ENCODE measurements around the gene HTR6. TPM values are rescaled to one million over a fixed set of nuclear protein-coding genes. Genes with fewer than 3 reads are reported as not detected.

Gene HTR6
- total and polyA plus RNA-seq, 2 of the 4 experiments (the other 2 are of a cell fraction) = not detected

DNA sequence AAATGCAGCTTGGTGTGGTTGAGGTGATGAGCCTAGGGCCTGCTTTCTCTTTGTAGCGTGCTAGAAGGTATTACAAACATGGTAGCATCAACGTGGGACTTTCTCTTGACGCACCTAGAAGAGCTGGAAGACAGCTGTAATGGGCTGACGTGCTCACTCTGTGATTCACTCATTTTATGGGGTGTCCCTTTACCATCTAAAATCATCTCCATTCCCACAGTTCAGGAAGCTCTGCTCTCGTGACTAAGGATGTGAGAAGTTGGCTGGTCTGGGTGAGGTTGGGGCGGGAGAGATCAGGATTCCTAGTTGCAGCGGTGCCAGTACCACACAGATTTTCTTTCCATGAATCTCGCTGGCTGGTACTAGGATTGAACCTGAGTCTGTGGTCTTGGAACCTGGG is 4.2 kb downstream of the HTR6 start:
- Histone ChIP-seq H4K20me1 (ENCODE audit: insufficient read depth, low read length) (no peaks in the 10 kb centered on the region), H3K23ac (ENCODE audit: low read depth, low read length) (no peak overlapping the region), H2BK5ac (ENCODE audit: low read depth, low read length, poor library complexity, severe bottlenecking) (no peak overlapping the region), H2BK15ac (ENCODE audit: low read depth, low read length) (no peak overlapping the region), H3K4me3 (ENCODE audit: insufficient read depth, low read depth, low read length) (no peak overlapping the region), H2AK5ac (ENCODE audit: low read depth, low read length) (no peak overlapping the region), H4K91ac (ENCODE audit: insufficient read depth, low read depth, low read length) (no peak overlapping the region), H2AK9ac (replicated peaks; ENCODE audit: low read depth, low read length, poor library complexity) (no peak overlapping the region), H3K9me3 (ENCODE audit: control insufficient read depth, insufficient read depth, low read length) (no peaks in the 10 kb centered on the region), H2BK120ac (ENCODE audit: low read depth, low read length) (no peak overlapping the region), H3K14ac (replicated peaks; ENCODE audit: low read depth, low read length) (no peak overlapping the region), H3K36me3 (ENCODE audit: control insufficient read depth, insufficient read depth, low read length) (no peaks in the 10 kb centered on the region), H3K4me1 (ENCODE audit: control insufficient read depth, insufficient read depth, low read length) (no peaks in the 10 kb centered on the region), H3K18ac (ENCODE audit: low read depth, low read length) (no peak overlapping the region), H3K27ac (ENCODE audit: insufficient read depth, low read length) (no peak overlapping the region), H3K9ac (ENCODE audit: low read depth, low read length) (no peak overlapping the region), H3K79me1 (ENCODE audit: low read depth in 1 of 2, low read length in 2 of 2) (no peaks in the 10 kb centered on the region), H4K8ac (ENCODE audit: low read depth in 2 of 2, low read length in 2 of 2) (no peak overlapping the region), H3K9me1 (ENCODE audit: insufficient read depth, low read length) (no peaks in the 10 kb centered on the region), H3K27me3 (ENCODE audit: control insufficient read depth, insufficient read depth, low read length) (peaks cover 66% of the 10 kb centered on the region), H2BK20ac (ENCODE audit: low read depth, low read length) (no peak overlapping the region), H4K5ac (ENCODE audit: low read depth, low read length) (no peak overlapping the region), H2AFZ (replicated peaks; ENCODE audit: low read length, poor library complexity) (no peak overlapping the region), H3K4me2 (ENCODE audit: low read depth, low read length) (no peak overlapping the region), H3K56ac (ENCODE audit: extremely low read depth, insufficient read depth, low read length) (no peak overlapping the region), H3K4ac (ENCODE audit: low read depth, low read length) (no peak overlapping the region)
- no TSS peak for BruUV-seq (replicated peaks)
- CTCF ChIA-PET = no interaction called here
- no peak for ATAC-seq (ENCODE audit: low read depth)
- DNase-seq = no peak
- in situ Hi-C loops (cut with MboI; ENCODE audit: low sequenced_read_pairs) (no loop called here), intact Hi-C loops (cut with micrococcal nuclease) (loop anchor here (10.0 kb wide), 1 partner anchor 216 kb away; the partner anchor contains the start of gene OTUD3), dilution Hi-C loops (cut with HindIII; ENCODE audit: low sequenced_read_pairs, unreplicated experiment) (no loop called here)
- WGBS, 2 experiments (ENCODE audit: extremely low coverage in 2 of 2, insufficient read length in 1 of 2) = no CpG with 5 or more reads among the region's 8 CpGs
- TF ChIP-seq, protein P1, sequence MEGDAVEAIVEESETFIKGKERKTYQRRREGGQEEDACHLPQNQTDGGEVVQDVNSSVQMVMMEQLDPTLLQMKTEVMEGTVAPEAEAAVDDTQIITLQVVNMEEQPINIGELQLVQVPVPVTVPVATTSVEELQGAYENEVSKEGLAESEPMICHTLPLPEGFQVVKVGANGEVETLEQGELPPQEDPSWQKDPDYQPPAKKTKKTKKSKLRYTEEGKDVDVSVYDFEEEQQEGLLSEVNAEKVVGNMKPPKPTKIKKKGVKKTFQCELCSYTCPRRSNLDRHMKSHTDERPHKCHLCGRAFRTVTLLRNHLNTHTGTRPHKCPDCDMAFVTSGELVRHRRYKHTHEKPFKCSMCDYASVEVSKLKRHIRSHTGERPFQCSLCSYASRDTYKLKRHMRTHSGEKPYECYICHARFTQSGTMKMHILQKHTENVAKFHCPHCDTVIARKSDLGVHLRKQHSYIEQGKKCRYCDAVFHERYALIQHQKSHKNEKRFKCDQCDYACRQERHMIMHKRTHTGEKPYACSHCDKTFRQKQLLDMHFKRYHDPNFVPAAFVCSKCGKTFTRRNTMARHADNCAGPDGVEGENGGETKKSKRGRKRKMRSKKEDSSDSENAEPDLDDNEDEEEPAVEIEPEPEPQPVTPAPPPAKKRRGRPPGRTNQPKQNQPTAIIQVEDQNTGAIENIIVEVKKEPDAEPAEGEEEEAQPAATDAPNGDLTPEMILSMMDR (conservative IDR thresholded peaks at IDR 0.05; ENCODE audit: low read depth, low read length) = no peak
- TF ChIP-seq, protein P2, sequence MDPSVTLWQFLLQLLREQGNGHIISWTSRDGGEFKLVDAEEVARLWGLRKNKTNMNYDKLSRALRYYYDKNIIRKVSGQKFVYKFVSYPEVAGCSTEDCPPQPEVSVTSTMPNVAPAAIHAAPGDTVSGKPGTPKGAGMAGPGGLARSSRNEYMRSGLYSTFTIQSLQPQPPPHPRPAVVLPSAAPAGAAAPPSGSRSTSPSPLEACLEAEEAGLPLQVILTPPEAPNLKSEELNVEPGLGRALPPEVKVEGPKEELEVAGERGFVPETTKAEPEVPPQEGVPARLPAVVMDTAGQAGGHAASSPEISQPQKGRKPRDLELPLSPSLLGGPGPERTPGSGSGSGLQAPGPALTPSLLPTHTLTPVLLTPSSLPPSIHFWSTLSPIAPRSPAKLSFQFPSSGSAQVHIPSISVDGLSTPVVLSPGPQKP (IDR thresholded peaks at IDR 0.05; ENCODE audit: borderline replicate concordance, low read depth, low read length) = no peak
- TF ChIP-seq MXI1 (IDR thresholded peaks at IDR 0.05; ENCODE audit: borderline replicate concordance, low read depth, low read length) (no peak), POLR2A (IDR thresholded peaks at IDR 0.05; ENCODE audit: low read depth, low read length) (no peak), RCOR1 (IDR thresholded peaks at IDR 0.05; ENCODE audit: insufficient replicate concordance, low read length) (no peak), BHLHE40 (IDR thresholded peaks at IDR 0.05; ENCODE audit: low read depth, low read length) (no peak), RFX5 (IDR thresholded peaks at IDR 0.05; ENCODE audit: low read depth, low read length) (no peak), FOS (IDR thresholded peaks at IDR 0.05; ENCODE audit: low read depth, low read length) (no peak), CHD1 (IDR thresholded peaks at IDR 0.05; ENCODE audit: low read depth, low read length) (no peak), MAFK (IDR thresholded peaks at IDR 0.05; ENCODE audit: low read depth, low read length) (no peak), CEBPB (IDR thresholded peaks at IDR 0.05; ENCODE audit: low read depth, low read length) (no peak), NFE2L2 (IDR thresholded peaks at IDR 0.05; ENCODE audit: low read depth, low read length) (no peak), RAD21 (IDR thresholded peaks at IDR 0.05; ENCODE audit: low read length) (no peak), MAZ (IDR thresholded peaks at IDR 0.05; ENCODE audit: borderline replicate concordance, low read depth, low read length) (no peak), SMC3 (IDR thresholded peaks at IDR 0.05; ENCODE audit: low read depth, low read length) (no peak)
- TF ChIP-seq, protein P3, sequence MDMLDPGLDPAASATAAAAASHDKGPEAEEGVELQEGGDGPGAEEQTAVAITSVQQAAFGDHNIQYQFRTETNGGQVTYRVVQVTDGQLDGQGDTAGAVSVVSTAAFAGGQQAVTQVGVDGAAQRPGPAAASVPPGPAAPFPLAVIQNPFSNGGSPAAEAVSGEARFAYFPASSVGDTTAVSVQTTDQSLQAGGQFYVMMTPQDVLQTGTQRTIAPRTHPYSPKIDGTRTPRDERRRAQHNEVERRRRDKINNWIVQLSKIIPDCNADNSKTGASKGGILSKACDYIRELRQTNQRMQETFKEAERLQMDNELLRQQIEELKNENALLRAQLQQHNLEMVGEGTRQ (IDR thresholded peaks at IDR 0.05; ENCODE audit: low read depth, low read length) = no peak
- POLR2A ChIA-PET (ENCODE audit: unreplicated experiment) = no interaction called here
